AG04449 (cell line): ENCODE results near the gene ELL.

ENCODE experiments used
- CTCF ChIA-PET: fragments of 350-600 bp; formaldehyde crosslinking; extraction: SDS; loops from one replicate; lab custom pipeline; 2021; ENCODE audit warnings: antibody characterized with exemption; lab: Yijun Ruan, JAX
- POLR2A ChIA-PET: fragments of 400-600, 350-600 bp; formaldehyde crosslinking; extraction: SDS; loops from one replicate; lab custom pipeline; 2020; ENCODE audit warnings: antibody characterized with exemption, inconsistent platforms; lab: Yijun Ruan, JAX
- DNase-seq: peaks from one replicate; pipeline ENCODE4 v3.0.0-alpha.2; 2010; ENCODE audit warnings: low read depth, low spot score
- H3K4me3 ChIP-seq: 2 replicates; pipeline ENCODE4 v1.5.1; 2011; ENCODE audit warnings: low read depth, mild to moderate bottlenecking, control low read depth, low read length
- TF ChIP-seq, protein P1 (sequence below): IDR thresholded peaks from one replicate; pipeline ENCODE4 v1.5.1; 2011; ENCODE audit warnings: mild to moderate bottlenecking, moderate library complexity, low read length, control low read depth, inconsistent platforms; ENCODE audit not compliant: insufficient read depth; ENCODE audit errors: missing control alignments

Gene ELL

DNA sequence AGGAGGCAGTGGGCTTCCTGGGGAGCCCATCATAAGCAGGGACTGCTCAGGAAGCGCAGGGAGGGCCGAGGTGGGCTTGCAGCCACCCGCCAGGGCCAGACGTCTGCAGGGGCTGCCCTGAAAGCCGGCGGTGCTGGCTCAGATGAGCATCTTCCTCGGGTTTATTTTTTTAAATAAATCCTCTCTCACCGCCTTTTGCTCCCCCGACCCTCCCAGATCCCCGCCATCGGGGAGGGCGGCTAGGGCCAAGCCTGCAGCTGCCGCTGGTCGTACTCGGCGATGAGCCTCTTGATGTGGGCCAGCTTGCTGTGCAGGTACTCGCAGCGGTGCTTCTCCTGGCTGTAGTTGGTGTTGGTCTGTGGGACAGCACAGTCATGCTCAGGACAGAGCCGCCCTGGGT is 77.4 kb downstream of the ELL start:
- POLR2A ChIA-PET, result no interaction called here
- H3K4me3 ChIP-seq, result no peak overlapping the region
- TF ChIP-seq, protein P1, sequence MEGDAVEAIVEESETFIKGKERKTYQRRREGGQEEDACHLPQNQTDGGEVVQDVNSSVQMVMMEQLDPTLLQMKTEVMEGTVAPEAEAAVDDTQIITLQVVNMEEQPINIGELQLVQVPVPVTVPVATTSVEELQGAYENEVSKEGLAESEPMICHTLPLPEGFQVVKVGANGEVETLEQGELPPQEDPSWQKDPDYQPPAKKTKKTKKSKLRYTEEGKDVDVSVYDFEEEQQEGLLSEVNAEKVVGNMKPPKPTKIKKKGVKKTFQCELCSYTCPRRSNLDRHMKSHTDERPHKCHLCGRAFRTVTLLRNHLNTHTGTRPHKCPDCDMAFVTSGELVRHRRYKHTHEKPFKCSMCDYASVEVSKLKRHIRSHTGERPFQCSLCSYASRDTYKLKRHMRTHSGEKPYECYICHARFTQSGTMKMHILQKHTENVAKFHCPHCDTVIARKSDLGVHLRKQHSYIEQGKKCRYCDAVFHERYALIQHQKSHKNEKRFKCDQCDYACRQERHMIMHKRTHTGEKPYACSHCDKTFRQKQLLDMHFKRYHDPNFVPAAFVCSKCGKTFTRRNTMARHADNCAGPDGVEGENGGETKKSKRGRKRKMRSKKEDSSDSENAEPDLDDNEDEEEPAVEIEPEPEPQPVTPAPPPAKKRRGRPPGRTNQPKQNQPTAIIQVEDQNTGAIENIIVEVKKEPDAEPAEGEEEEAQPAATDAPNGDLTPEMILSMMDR, result no peak
- no peak for DNase-seq
- CTCF ChIA-PET, result interaction anchor here (0.9 to 10.2 kb wide), 3 partner anchors 9 to 144 kb away, joined by 3 to 131 read pairs (median 7); partner anchors contain the start of gene REX1BD

DNA sequence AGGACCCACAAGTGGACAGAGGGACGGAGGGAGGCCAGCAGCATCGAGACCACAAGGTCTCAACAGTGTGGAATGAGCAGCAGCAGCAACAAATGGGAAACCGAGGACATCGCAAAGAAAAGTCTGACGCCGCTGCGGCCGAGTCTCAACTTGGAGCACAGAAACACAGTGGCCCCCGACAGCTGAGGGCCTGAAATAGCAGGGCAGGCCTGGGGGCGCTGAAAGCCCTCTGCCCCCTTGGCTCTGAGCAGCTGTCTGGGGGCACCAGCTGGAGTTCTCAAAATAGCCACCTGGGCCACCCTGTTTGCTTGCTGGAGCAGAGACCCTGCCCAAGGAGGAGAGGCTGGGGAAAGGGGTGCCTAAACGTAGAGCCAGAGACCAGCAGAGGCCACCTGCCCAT is 78.0 kb downstream of the ELL start:
- TF ChIP-seq, protein P1, result no peak
- no peak for DNase-seq
- ChIA-PET CTCF (interaction anchor here (1.4 to 1.8 kb wide), 3 partner anchors 10 to 403 kb away, joined by 6 to 9 read pairs (median 7); no protein-coding TSS in a partner anchor), POLR2A (no interaction called here)
- no peak overlapping the region for H3K4me3 ChIP-seq

DNA sequence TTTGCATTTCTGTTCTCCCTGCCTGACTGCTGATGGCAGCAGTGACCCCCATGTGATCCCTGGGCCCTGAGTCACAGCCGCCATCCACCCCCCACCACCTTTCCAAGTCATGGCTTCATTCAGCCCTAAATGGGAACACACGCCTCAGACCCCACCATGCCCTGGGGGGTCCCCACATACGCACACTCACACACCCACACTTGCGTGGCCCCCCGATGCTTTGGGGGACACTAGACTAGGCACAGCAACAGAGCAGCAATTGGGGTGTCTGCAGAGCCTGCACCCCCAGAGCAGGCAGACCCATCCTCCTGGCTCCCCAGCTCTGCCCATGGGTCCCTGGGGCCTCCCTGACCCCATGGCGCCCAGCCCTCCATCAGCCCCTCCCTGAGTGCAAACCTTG is 78.5 kb downstream of the ELL start:
- TF ChIP-seq, protein P1, result no peak
- DNase-seq, result no peak

DNA sequence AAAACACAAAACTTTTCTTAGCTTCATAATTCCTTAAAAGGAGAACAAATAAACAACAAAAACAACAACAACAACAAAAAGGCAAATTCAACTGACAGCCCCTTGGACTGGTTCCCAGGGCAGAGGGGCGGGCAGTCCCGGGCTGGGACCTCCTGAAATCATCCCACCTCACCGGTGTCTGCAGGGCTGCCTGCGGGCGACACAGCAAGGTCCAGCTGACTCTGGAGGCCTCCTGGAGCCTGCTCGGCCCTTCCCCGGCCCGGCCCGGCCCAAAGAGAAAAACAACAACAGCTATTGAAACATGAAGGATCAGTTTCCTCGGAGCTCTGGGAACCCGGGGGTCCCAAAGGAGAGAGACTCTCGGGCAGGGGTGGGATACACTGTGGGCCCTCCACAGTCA is 78.9 kb downstream of the ELL start:
- DNase-seq, result no peak
- ChIA-PET CTCF (interaction anchor here (1.3 to 1.8 kb wide), 4 partner anchors 8 to 404 kb away, joined by 5 to 14 read pairs (median 8); no protein-coding TSS in a partner anchor), POLR2A (no interaction called here)
- TF ChIP-seq, protein P1, result no peak
- no peak overlapping the region for H3K4me3 ChIP-seq

More for the DNA sequence above, 78.5 kb downstream of the ELL start:
- no peak overlapping the region for H3K4me3 ChIP-seq
- ChIA-PET CTCF (interaction anchor here (1.3 to 1.8 kb wide), 4 partner anchors 8 to 404 kb away, joined by 5 to 14 read pairs (median 8); no protein-coding TSS in a partner anchor), POLR2A (no interaction called here)

DNA sequence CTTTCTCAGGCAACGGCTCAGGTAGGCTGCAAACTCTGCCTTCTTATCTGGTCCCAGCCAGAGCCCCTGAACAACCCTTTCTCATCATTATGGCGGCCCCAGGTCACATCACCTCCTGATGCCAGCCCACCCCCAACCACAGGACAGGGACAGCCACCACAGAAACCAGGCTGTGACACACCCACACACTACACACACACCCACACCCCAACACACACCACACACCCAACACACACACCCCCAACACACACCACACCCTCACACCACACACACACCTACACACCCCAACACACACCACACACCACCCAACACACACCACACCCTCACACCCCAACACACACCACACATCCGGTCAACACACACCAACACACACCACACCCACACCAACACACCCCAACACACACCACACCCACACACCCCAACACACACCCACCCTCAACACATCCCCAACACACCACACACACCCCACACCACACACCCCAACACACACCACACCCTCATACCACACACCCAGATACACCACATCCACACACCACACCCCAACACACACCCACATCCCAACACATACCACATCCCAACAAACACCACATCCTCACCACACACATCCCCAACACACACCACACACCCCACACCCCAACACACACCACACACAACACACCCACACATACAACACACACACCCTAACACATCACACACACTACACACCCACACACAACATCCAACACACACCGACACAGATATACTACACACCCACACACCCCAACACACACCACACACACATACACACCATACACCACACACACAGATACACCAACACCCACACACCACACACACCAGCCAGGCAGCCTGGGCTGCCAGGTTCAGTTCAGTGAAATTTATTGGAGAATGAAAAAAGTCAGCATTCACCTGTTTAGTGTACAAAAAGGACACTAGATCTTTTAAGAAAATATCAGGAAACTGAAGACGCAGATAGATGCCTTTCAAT is 79.8 kb downstream of the ELL start:
- no peak overlapping the region for H3K4me3 ChIP-seq
- DNase-seq, result no peak
- TF ChIP-seq, protein P1, result no peak
- ChIA-PET POLR2A (no interaction called here), CTCF (interaction anchor here (1.3 to 1.8 kb wide), 4 partner anchors 9 to 405 kb away, joined by 5 to 14 read pairs (median 8); no protein-coding TSS in a partner anchor)
